CD4-positive, CD25-positive, alpha-beta regulatory T cell (primary cell): Measurements from ENCODE around the gene CD109. TPM values are rescaled to one million over a fixed set of nuclear protein-coding genes. Genes with fewer than 3 reads are reported as not detected.
"Not testable (repeated sequence)": the region's sequence is repeated elsewhere in the genome, so short reads cannot be mapped to it uniquely, and the experiment has no call there.

Experiments
- ATAC-seq, 2 donors: fragments of 150-1000 bp; cut with Tn5 transposase; one replicate each; pipeline ENCODE4 v1.10.0; 2021; ENCODE audit warnings: low read depth in 2 of 2, moderate number of reproducible peaks in 2 of 2, moderate library complexity in 1 of 2
- DNase-seq, 3 donors: peaks; one replicate each; pipeline versions ENCODE4 v3.0.0 to v3.0.0-alpha.2; 2012 to 2022; ENCODE audit warnings: mixed read lengths in 1 of 3
- H3K27ac ChIP-seq: one replicate; pipeline ENCODE4 v1.7.0; 2013; ENCODE audit warnings: mild to moderate bottlenecking, low read length; ENCODE audit not compliant: insufficient read depth, poor library complexity, severe bottlenecking
- H3K27me3 ChIP-seq: one replicate; pipeline ENCODE4 v1.7.0; 2013; ENCODE audit warnings: low read length; ENCODE audit not compliant: control insufficient read depth, insufficient read depth
- H3K36me3 ChIP-seq: one replicate; pipeline ENCODE4 v1.7.0; 2013; ENCODE audit warnings: mild to moderate bottlenecking, low read length, moderate library complexity; ENCODE audit not compliant: control insufficient read depth, insufficient read depth
- H3K4me1 ChIP-seq: 2 replicates; pipeline ENCODE4 v1.7.0; 2013; ENCODE audit warnings: mild to moderate bottlenecking, low read length; ENCODE audit not compliant: insufficient read depth, control insufficient read depth, poor library complexity, severe bottlenecking
- H3K4me3 ChIP-seq: one replicate; pipeline ENCODE4 v1.7.0; 2013; ENCODE audit warnings: low read depth, mild to moderate bottlenecking, low read length, moderate library complexity
- H3K9me3 ChIP-seq, 2 experiments: 1 replicate in 1 of 2; 2 replicates in 1 of 2; pipeline ENCODE4 v1.7.0; 2013; ENCODE audit warnings: low read length in 2 of 2, mild to moderate bottlenecking in 1 of 2, moderate library complexity in 1 of 2; ENCODE audit not compliant: control insufficient read depth in 2 of 2
- H3K27ac Mint-ChIP-seq, 3 donors: one replicate each; pipeline ENCODE4 v1.8.0; 2020 to 2022; ENCODE audit warnings: mild to moderate bottlenecking in 3 of 3, mixed read lengths in 3 of 3, moderate library complexity in 2 of 3
- H3K27me3 Mint-ChIP-seq: one replicate; pipeline ENCODE4 v1.8.0; 2022; ENCODE audit warnings: mild to moderate bottlenecking, mixed read lengths
- H3K36me3 Mint-ChIP-seq: one replicate; pipeline ENCODE4 v1.8.0; 2020; ENCODE audit warnings: mixed read lengths
- H3K4me1 Mint-ChIP-seq, 4 donors: one replicate each; pipeline ENCODE4 v1.8.0; 2020 to 2022; ENCODE audit warnings: mixed read lengths in 4 of 4, mild to moderate bottlenecking in 1 of 4
- H3K4me3 Mint-ChIP-seq, 4 donors: one replicate each; pipeline ENCODE4 v1.8.0; 2020 to 2022; ENCODE audit warnings: mild to moderate bottlenecking in 4 of 4, mixed read lengths in 4 of 4, moderate library complexity in 3 of 4
- H3K9me3 Mint-ChIP-seq, 7 donors: one replicate each; pipeline ENCODE4 v1.8.0; 2020 to 2022; ENCODE audit warnings: mixed read lengths in 7 of 7, mild to moderate bottlenecking in 3 of 7, moderate library complexity in 2 of 7
- polyA plus RNA-seq, 4 donors: library from polyadenylated mRNA; unstranded; fragments of 300-500 nt; fragmentation: Illumina TruSeq; gene quantifications; one replicate each; pipeline ENCODE4 v1.2.3, GENCODE V29; 2021
- total RNA-seq: library from RNA; stranded (reverse); gene quantifications from one replicate; pipeline ENCODE4 v1.2.3, GENCODE V29; 2022

CD109 gene
- total and polyA plus RNA-seq, 5 donors from 2014 or later = 0.02 to 1.3 (median 0.08) TPM

- no peaks in the 10 kb centered on the region for H3K4me1 Mint-ChIP-seq
- H3K27ac ChIP-seq = no peak overlapping the region
- no peaks in the 10 kb centered on the region for H3K27me3 Mint-ChIP-seq
- H3K27me3 ChIP-seq = no peaks in the 10 kb centered on the region
- no peaks in the 10 kb centered on the region for H3K9me3 Mint-ChIP-seq
- H3K4me3 ChIP-seq = no peak overlapping the region
- no peak for DNase-seq
- H3K27ac Mint-ChIP-seq = no peak overlapping the region
- no peaks in the 10 kb centered on the region for H3K9me3 ChIP-seq
- ATAC-seq = no peak
- H3K4me1 ChIP-seq = no peaks in the 10 kb centered on the region
- H3K36me3 Mint-ChIP-seq = no peaks in the 10 kb centered on the region
- no peak overlapping the region for H3K4me3 Mint-ChIP-seq
- no peaks in the 10 kb centered on the region for H3K36me3 ChIP-seq
Measured at GRCh38 chr6:73797861-73798260, 101.9 kb downstream of the CD109 start.

DNA sequence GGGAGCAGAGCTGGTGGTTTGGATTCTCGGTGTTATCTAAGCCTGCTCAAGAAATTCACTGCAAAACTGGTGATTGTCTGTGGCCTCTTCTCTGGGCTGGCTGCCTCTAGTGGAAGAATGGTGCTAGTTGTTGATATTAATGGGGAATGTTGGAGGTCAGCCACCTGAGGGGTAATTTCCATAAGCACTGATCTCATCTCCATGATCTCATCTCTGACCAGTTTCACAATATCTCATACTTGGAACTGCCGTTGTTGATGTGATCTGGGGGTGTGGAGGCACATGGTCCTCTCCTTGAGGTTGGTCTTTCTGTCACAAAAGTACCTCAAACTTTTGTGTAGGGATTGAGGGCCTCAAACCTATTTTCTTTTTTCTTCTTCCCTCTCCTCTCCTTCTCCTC, 102.6 kb downstream of the CD109 start:
- no peaks in the 10 kb centered on the region for H3K27me3 Mint-ChIP-seq
- no peaks in the 10 kb centered on the region for H3K4me1 Mint-ChIP-seq
- H3K36me3 ChIP-seq = no peaks in the 10 kb centered on the region
- no peak for ATAC-seq
- no peak overlapping the region for H3K4me3 ChIP-seq
- no peaks in the 10 kb centered on the region for H3K4me1 ChIP-seq
- DNase-seq = peak in 1 of 3 donors; percentile 14
- no peak overlapping the region for H3K27ac Mint-ChIP-seq
- H3K9me3 Mint-ChIP-seq = no peaks in the 10 kb centered on the region
- H3K27me3 ChIP-seq = no peaks in the 10 kb centered on the region
- no peak overlapping the region for H3K4me3 Mint-ChIP-seq
- no peaks in the 10 kb centered on the region for H3K36me3 Mint-ChIP-seq
- no peak overlapping the region for H3K27ac ChIP-seq
- no peaks in the 10 kb centered on the region for H3K9me3 ChIP-seq

- H3K9me3 ChIP-seq = no peaks in the 10 kb centered on the region
- Mint-ChIP-seq H3K4me1 (no peaks in the 10 kb centered on the region), H3K27ac (no peak overlapping the region), H3K9me3 (no peaks in the 10 kb centered on the region), H3K4me3 (no peak overlapping the region), H3K27me3 (no peaks in the 10 kb centered on the region), H3K36me3 (no peaks in the 10 kb centered on the region)
- H3K4me3 ChIP-seq = no peak overlapping the region
- no peak for DNase-seq
- no peak overlapping the region for H3K27ac ChIP-seq
- no peaks in the 10 kb centered on the region for H3K4me1 ChIP-seq
- H3K36me3 ChIP-seq = no peaks in the 10 kb centered on the region
- H3K27me3 ChIP-seq = no peaks in the 10 kb centered on the region
- no peak for ATAC-seq
Measured at GRCh38 chr6:73800997-73801396, 105.0 kb downstream of the CD109 start.

GRCh38 chr6:73801652-73802268, 105.8 kb downstream of the CD109 start:
- H3K27ac ChIP-seq = no peak overlapping the region
- no peak for ATAC-seq

GRCh38 chr6:73802366-73802765, 106.4 kb downstream of the CD109 start:
- Mint-ChIP-seq H3K36me3 (no peaks in the 10 kb centered on the region), H3K4me3 (no peak overlapping the region), H3K9me3 (no peaks in the 10 kb centered on the region), H3K27ac (no peak overlapping the region), H3K27me3 (peaks cover 4% of the 10 kb centered on the region), H3K4me1 (no peaks in the 10 kb centered on the region)
- H3K27me3 ChIP-seq = no peaks in the 10 kb centered on the region
- DNase-seq (no peak), ATAC-seq (no peak)
- no peak overlapping the region for H3K4me3 ChIP-seq
- no peaks in the 10 kb centered on the region for H3K36me3 ChIP-seq
- H3K4me1 ChIP-seq = no peaks in the 10 kb centered on the region
- H3K9me3 ChIP-seq = no peaks in the 10 kb centered on the region
- H3K27ac ChIP-seq = no peak overlapping the region

More at GRCh38 chr6:73801652-73802268, 105.8 kb downstream of the CD109 start:
- Histone ChIP-seq H3K4me1 (no peaks in the 10 kb centered on the region), H3K9me3 (no peaks in the 10 kb centered on the region), H3K27me3 (no peaks in the 10 kb centered on the region), H3K4me3 (no peak overlapping the region), H3K36me3 (no peaks in the 10 kb centered on the region)
- H3K9me3 Mint-ChIP-seq = no peaks in the 10 kb centered on the region
- DNase-seq = no peak
- H3K27me3 Mint-ChIP-seq = peaks cover 3% of the 10 kb centered on the region
- no peaks in the 10 kb centered on the region for H3K4me1 Mint-ChIP-seq
- H3K27ac Mint-ChIP-seq = no peak overlapping the region
- no peaks in the 10 kb centered on the region for H3K36me3 Mint-ChIP-seq
- H3K4me3 Mint-ChIP-seq = no peak overlapping the region

- H3K4me3 Mint-ChIP-seq = no peak overlapping the region
- H3K4me1 ChIP-seq = no peaks in the 10 kb centered on the region
- no peak for ATAC-seq
- no peaks in the 10 kb centered on the region for H3K27me3 ChIP-seq
- no peaks in the 10 kb centered on the region for H3K36me3 ChIP-seq
- DNase-seq = peak in 1 of 3 donors; percentile 9
- no peaks in the 10 kb centered on the region for H3K4me1 Mint-ChIP-seq
- no peaks in the 10 kb centered on the region for H3K9me3 ChIP-seq
- no peak overlapping the region for H3K27ac ChIP-seq
- peaks cover 5% of the 10 kb centered on the region for H3K27me3 Mint-ChIP-seq
- H3K9me3 Mint-ChIP-seq = no peaks in the 10 kb centered on the region
- no peak overlapping the region for H3K4me3 ChIP-seq
- H3K27ac Mint-ChIP-seq = no peak overlapping the region
- H3K36me3 Mint-ChIP-seq = no peaks in the 10 kb centered on the region
Measured at GRCh38 chr6:73803562-73804241, 107.7 kb downstream of the CD109 start.

GRCh38 chr6:73805221-73805620, 109.2 kb downstream of the CD109 start:
- DNase-seq, H3K27ac Mint-ChIP-seq, H3K4me3 ChIP-seq, H3K9me3 ChIP-seq, ATAC-seq, H3K9me3 Mint-ChIP-seq, H3K27me3 ChIP-seq, H3K36me3 Mint-ChIP-seq, H3K27me3 Mint-ChIP-seq, H3K36me3 ChIP-seq, H3K4me1 Mint-ChIP-seq, H3K27ac ChIP-seq, H3K4me1 ChIP-seq: not testable (repeated sequence)
- peak overlapping the region in 1 of 4 donors; percentile 39 for H3K4me3 Mint-ChIP-seq

DNA sequence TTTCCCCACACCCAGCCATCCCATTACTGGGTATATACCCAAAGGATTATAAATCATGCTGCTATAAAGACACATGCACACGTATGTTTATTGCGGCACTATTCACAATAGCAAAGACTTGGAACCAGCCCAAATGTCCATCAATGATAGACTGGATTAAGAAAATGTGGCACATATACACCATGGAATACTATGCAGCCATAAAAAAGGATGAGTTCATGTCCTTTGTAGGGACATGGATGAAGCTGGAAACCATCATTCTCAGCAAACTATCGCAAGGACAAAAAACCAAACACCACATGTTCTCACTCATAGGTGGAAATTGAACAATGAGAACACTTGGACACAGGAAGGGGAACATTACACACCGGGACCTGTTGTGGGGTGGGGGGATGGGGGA, 110.0 kb downstream of the CD109 start:
- H3K27me3 Mint-ChIP-seq, H3K4me3 ChIP-seq, H3K4me3 Mint-ChIP-seq, H3K27ac Mint-ChIP-seq, H3K9me3 Mint-ChIP-seq, H3K36me3 Mint-ChIP-seq, H3K27me3 ChIP-seq, ATAC-seq, H3K4me1 Mint-ChIP-seq, H3K9me3 ChIP-seq, H3K4me1 ChIP-seq, H3K36me3 ChIP-seq, DNase-seq, H3K27ac ChIP-seq: not testable (repeated sequence)
